ENCODE results near the gene RHOB.

GRCh38 chr2:20480913-20481312 lies 34.0 kb downstream of the RHOB start:
- TF ChIP-seq, protein P1, sequence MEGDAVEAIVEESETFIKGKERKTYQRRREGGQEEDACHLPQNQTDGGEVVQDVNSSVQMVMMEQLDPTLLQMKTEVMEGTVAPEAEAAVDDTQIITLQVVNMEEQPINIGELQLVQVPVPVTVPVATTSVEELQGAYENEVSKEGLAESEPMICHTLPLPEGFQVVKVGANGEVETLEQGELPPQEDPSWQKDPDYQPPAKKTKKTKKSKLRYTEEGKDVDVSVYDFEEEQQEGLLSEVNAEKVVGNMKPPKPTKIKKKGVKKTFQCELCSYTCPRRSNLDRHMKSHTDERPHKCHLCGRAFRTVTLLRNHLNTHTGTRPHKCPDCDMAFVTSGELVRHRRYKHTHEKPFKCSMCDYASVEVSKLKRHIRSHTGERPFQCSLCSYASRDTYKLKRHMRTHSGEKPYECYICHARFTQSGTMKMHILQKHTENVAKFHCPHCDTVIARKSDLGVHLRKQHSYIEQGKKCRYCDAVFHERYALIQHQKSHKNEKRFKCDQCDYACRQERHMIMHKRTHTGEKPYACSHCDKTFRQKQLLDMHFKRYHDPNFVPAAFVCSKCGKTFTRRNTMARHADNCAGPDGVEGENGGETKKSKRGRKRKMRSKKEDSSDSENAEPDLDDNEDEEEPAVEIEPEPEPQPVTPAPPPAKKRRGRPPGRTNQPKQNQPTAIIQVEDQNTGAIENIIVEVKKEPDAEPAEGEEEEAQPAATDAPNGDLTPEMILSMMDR (IDR thresholded peaks at IDR 0.05; ENCODE audit: poor library complexity), result no peak
- no peak for TF ChIP-seq EZH2phosphoT487 (IDR thresholded peaks at IDR 0.05; ENCODE audit: low read depth, severe bottlenecking, unreplicated experiment)

Measured in hepatocyte (in vitro differentiated cells).